ENCODE measurements around the gene IDH3G.

DNA sequence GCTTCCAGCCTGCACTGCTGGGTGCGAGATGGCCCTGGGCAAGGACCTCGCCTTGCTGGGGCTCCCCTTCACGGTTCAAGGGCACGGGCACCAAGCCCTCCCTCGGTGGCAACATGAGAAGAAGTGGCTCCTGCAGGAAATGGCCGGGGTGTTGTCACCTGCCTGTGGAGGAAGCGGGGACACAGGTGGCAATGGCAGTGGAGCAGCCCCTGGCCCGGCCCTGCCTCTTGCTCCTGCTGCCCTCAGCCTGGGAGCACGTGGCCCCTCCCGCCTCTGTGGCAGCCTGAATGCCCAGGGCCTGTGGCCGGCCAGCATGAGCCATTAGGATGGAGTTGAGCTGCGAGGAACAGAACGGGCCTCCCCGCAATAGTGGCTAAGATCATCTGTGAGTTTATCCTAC is 52.7 kb downstream of the IDH3G start:
- TF ChIP-seq, protein P1, sequence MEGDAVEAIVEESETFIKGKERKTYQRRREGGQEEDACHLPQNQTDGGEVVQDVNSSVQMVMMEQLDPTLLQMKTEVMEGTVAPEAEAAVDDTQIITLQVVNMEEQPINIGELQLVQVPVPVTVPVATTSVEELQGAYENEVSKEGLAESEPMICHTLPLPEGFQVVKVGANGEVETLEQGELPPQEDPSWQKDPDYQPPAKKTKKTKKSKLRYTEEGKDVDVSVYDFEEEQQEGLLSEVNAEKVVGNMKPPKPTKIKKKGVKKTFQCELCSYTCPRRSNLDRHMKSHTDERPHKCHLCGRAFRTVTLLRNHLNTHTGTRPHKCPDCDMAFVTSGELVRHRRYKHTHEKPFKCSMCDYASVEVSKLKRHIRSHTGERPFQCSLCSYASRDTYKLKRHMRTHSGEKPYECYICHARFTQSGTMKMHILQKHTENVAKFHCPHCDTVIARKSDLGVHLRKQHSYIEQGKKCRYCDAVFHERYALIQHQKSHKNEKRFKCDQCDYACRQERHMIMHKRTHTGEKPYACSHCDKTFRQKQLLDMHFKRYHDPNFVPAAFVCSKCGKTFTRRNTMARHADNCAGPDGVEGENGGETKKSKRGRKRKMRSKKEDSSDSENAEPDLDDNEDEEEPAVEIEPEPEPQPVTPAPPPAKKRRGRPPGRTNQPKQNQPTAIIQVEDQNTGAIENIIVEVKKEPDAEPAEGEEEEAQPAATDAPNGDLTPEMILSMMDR (IDR thresholded peaks at IDR 0.05; ENCODE audit: insufficient read depth, low read depth, low read length): no peak
- TF ChIP-seq EZH2 (IDR thresholded peaks at IDR 0.05; ENCODE audit: insufficient read depth, low read length): no peak

Measured in astrocyte (in vitro differentiated cells and primary cell).